Gastroesophageal sphincter (tissue), 4 donors: ENCODE measurements around the gene DARS2. TPM values are rescaled to one million over a fixed set of nuclear protein-coding genes. Genes with fewer than 3 reads are reported as not detected.

ENCODE experiments used
- ATAC-seq: fragments of 150-250 bp; one replicate; pipeline ENCODE4 v1.9.1; 2016; ENCODE audit warnings: mild to moderate bottlenecking, moderate library complexity
- H3K27ac ChIP-seq, 4 donors: fragments of 200-600 bp; sonication (generic) in 3 of 4; 1 replicate in 3 of 4; 2 replicates in 1 of 4; pipeline ENCODE4 v1.5.1; 2016 to 2019
- H3K27me3 ChIP-seq: fragments of 200-600 bp; sonication (generic); one replicate; pipeline ENCODE4 v1.5.1; 2019
- H3K36me3 ChIP-seq, 2 donors: fragments of 200-600 bp; sonication (generic); one replicate each; pipeline ENCODE4 v1.5.1; 2019; ENCODE audit warnings: control low read depth in 1 of 2
- H3K4me1 ChIP-seq, 3 donors: fragments of 200-600 bp; sonication (generic); 1 replicate in 2 of 3; 2 replicates in 1 of 3; pipeline ENCODE4 v1.5.1; 2016 to 2019; ENCODE audit warnings: control low read depth in 2 of 3
- H3K4me3 ChIP-seq, 2 donors: fragments of 200-600 bp; sonication (generic); one replicate each; pipeline ENCODE4 v1.5.1; 2019; ENCODE audit warnings: mild to moderate bottlenecking in 1 of 2, moderate library complexity in 1 of 2
- H3K9me3 ChIP-seq, 3 donors: fragments of 200-600 bp; sonication (generic); one replicate each; pipeline ENCODE4 v1.5.1; 2017 to 2019; ENCODE audit warnings: control low read depth in 2 of 3
- EP300 ChIP-seq: sonication (generic); formaldehyde crosslinking; IDR thresholded peaks from one replicate; pipeline ENCODE4 v1.6.1; 2017; ENCODE audit warnings: antibody characterized with exemption, mild to moderate bottlenecking
- POLR2A ChIP-seq, 2 donors: fragments of 450-650 bp; IDR thresholded peaks; one replicate each; pipeline ENCODE4 v1.6.1; 2017; ENCODE audit warnings: antibody characterized with exemption in 2 of 2, mild to moderate bottlenecking in 2 of 2, moderate library complexity in 1 of 2
- POLR2AphosphoS5 ChIP-seq: sonication (generic); formaldehyde crosslinking; IDR thresholded peaks from one replicate; pipeline ENCODE4 v1.6.1; 2017; ENCODE audit warnings: antibody characterized with exemption
- WGBS, 2 donors: methylation state at CpG; one replicate each; pipeline ENCODE4 v1.1.5; 2018; ENCODE audit warnings: low coverage in 1 of 2; 5-methylcytosine and 5-hydroxymethylcytosine counted together
- total RNA-seq, 4 donors: library from RNA; depleted of rRNA; stranded (reverse); fragments of >200 nt; gene quantifications; one replicate each; pipeline ENCODE4 v1.1.0, GENCODE V29; 2016
- TF ChIP-seq, protein P1 (sequence below), 4 experiments: fragments of 200-600 bp in 2 of 4; fragments of 450-650 bp in 2 of 4; sonication (generic) in 1 of 4; IDR thresholded peaks; one replicate each; pipeline ENCODE4 v1.5.1; 2017 to 2019; ENCODE audit warnings: antibody characterized with exemption in 4 of 4, mild to moderate bottlenecking in 2 of 4, moderate library complexity in 2 of 4

Gene DARS2
- total RNA-seq, 4 donors from 2014 or later = 6.4 to 8.7 (median 7.1) TPM

DNA sequence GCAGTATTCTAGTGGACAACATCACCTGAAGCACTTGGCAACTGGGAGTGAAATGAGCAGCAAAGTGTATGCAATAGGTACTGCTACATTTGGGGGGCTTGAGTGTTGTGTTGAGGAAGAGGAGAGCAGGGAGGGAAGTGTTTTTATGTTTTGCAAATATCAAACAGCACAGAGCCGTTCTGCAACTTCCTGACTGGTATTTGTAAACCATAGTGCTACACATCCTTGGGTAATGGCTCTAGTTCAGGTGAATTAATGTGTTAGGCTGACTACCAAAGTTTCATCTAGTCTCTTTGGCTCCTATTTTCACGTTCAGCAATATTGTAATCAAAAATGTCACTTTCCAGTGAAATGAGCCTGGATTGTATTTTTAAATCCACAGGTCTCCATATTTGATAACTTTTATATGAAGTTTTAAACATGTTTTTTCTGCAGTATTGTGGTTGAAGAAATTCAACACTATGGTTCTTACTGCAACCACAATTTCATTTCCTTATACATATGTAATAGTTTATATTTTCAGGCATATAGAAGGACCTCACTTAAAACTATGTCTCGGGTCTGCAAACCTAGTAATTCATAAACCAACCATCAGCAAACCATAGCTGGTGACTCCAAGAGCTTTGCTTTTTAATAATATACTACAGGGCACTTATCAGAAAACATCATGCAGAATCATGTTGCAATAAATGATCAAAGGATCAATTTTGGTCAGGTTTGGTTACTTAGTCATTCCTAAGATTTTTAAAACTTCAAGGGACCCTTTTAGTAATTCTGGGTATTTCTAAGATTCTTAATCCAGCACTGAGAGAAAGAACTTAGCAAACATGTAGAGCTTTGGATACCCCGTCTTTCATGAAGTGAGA is 62.5 kb downstream of the DARS2 start:
- 85 to 86% methylated on average over 3 to 4 of the region's 4 CpGs for WGBS, 2 donors

DNA sequence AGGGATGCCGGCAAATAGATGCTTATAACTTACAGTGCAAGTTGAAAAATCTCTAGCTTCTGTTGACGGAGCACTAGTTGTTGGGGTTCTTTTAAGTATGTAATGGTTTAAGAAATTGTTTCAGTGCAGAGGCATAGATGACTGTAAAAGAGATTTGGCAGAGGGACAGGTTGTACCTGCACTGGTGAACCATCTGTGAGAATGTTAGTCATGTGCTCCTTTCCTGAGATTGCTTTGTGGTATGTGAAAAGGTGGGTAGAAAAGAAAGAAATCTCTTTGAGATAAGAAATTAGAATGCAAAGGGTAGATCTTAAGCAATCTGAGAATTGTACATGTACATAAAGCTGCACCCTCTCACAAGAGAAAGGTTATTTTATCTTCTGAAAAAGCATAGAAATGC is 63.2 kb downstream of the DARS2 start:
- Histone ChIP-seq H3K4me1 (no peaks in the 10 kb centered on the region), H3K36me3 (peaks cover 0 to 37% of the 10 kb centered on the region in 2 donors), H3K27me3 (no peaks in the 10 kb centered on the region), H3K4me3 (no peak overlapping the region), H3K27ac (no peak overlapping the region), H3K9me3 (no peaks in the 10 kb centered on the region)
- WGBS, 2 donors = 86 to 100% methylated on average over 2 of the region's 2 CpGs
- no peak for TF ChIP-seq POLR2A (IDR thresholded peaks at IDR 0.05)
- TF ChIP-seq EP300 = no peak
- TF ChIP-seq, protein P1, sequence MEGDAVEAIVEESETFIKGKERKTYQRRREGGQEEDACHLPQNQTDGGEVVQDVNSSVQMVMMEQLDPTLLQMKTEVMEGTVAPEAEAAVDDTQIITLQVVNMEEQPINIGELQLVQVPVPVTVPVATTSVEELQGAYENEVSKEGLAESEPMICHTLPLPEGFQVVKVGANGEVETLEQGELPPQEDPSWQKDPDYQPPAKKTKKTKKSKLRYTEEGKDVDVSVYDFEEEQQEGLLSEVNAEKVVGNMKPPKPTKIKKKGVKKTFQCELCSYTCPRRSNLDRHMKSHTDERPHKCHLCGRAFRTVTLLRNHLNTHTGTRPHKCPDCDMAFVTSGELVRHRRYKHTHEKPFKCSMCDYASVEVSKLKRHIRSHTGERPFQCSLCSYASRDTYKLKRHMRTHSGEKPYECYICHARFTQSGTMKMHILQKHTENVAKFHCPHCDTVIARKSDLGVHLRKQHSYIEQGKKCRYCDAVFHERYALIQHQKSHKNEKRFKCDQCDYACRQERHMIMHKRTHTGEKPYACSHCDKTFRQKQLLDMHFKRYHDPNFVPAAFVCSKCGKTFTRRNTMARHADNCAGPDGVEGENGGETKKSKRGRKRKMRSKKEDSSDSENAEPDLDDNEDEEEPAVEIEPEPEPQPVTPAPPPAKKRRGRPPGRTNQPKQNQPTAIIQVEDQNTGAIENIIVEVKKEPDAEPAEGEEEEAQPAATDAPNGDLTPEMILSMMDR (IDR thresholded peaks at IDR 0.05) = no peak
- no peak for TF ChIP-seq POLR2AphosphoS5
- ATAC-seq = no peak

More for the DNA sequence above, 62.5 kb downstream of the DARS2 start:
- Histone ChIP-seq H3K36me3 (peaks cover 0 to 37% of the 10 kb centered on the region in 2 donors), H3K4me3 (no peak overlapping the region), H3K9me3 (no peaks in the 10 kb centered on the region), H3K27ac (no peak overlapping the region), H3K27me3 (no peaks in the 10 kb centered on the region), H3K4me1 (no peaks in the 10 kb centered on the region)
- TF ChIP-seq, protein P1 (IDR thresholded peaks at IDR 0.05) = no peak
- TF ChIP-seq EP300 (no peak), POLR2A (IDR thresholded peaks at IDR 0.05) (no peak), POLR2AphosphoS5 (no peak)
- ATAC-seq = no peak

DNA sequence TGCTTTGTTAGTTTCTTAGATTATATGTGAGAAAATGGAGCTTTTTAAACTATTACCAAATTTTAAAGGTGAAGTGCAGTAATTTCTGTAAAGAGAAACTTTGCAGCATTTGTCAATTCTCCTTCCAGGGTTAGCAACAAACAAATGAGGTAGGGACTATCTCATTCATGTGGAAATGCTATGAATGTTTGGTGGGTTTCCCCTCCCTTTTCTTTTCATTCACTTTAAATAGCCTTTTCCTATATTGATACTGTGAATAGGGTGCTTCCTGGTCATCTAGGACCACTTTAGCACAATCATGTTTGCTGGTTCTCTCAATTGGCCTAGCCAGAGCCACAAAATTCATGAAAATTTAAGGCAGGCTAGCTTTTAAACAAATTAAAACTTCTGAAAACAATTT is 64.3 kb downstream of the DARS2 start:
- Histone ChIP-seq H3K36me3 (peaks cover 0 to 37% of the 10 kb centered on the region in 2 donors), H3K4me3 (no peak overlapping the region), H3K9me3 (no peaks in the 10 kb centered on the region), H3K27me3 (no peaks in the 10 kb centered on the region), H3K4me1 (no peaks in the 10 kb centered on the region), H3K27ac (no peak overlapping the region)
- no peak for ATAC-seq
- no peak for TF ChIP-seq EP300

DNA sequence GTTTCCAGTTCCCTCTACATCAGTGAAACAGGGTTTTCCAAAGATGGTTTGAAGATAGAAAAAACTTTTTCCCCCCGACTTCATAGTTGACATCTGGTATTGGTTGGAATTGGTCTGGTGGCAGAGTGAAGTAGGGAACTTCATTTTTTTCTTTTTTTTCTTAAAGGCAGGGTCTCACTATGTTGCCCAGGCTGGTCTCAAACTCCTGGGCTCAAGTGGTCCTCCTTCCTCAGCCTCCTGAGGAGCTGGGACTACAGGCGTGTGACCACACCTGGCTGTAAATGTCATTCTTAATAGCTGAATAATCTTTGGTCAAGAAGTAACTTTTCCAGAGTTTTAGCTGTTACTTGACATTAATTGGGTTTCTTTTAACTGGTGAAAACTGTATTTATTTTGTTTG is 65.4 kb downstream of the DARS2 start:
- H3K4me3 ChIP-seq = no peak overlapping the region
- 90 to 95% methylated on average over 2 of the region's 2 CpGs for WGBS, 2 donors
- ATAC-seq = no peak
- no peaks in the 10 kb centered on the region for H3K27me3 ChIP-seq
- no peak overlapping the region for H3K27ac ChIP-seq
- H3K36me3 ChIP-seq = peaks cover 0 to 35% of the 10 kb centered on the region in 2 donors
- TF ChIP-seq, protein P1 (IDR thresholded peaks at IDR 0.05) = no peak
- no peak for TF ChIP-seq EP300
- no peak for TF ChIP-seq POLR2AphosphoS5
- no peak for TF ChIP-seq POLR2A (IDR thresholded peaks at IDR 0.05)
- no peaks in the 10 kb centered on the region for H3K9me3 ChIP-seq
- no peaks in the 10 kb centered on the region for H3K4me1 ChIP-seq

DNA sequence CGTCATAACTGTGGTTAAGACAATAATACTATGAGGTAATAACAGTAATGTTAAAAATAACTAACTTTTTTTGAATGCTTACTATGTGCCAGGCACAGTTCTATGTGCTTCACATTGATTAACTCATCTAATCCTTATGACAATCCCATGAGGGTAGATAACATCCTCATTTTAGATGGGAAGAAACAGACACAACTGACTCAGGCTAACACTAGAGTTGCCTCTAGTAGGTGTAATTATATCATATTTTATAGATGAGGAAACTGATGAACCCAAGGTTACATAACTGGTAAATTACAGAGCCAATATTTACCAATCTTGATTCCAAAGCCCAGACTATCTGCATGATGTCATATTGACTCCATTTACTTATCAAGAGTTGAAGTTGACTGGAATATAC is 69.1 kb downstream of the DARS2 start:
- H3K27ac ChIP-seq = no peak overlapping the region
- H3K36me3 ChIP-seq = peaks cover 0 to 1% of the 10 kb centered on the region in 2 donors
- H3K9me3 ChIP-seq = no peaks in the 10 kb centered on the region
- no peak for ATAC-seq
- no peaks in the 10 kb centered on the region for H3K4me1 ChIP-seq
- 85 to 100% methylated on average over 1 of the region's 1 CpG for WGBS, 2 donors
- H3K27me3 ChIP-seq = no peaks in the 10 kb centered on the region
- TF ChIP-seq, protein P1 (IDR thresholded peaks at IDR 0.05) = no peak
- TF ChIP-seq POLR2AphosphoS5 (no peak), EP300 (no peak), POLR2A (IDR thresholded peaks at IDR 0.05) (no peak)
- H3K4me3 ChIP-seq = no peak overlapping the region
